Uterus (tissue), 4 donors: Measurements from ENCODE around the gene ADGRL3. TPM values are rescaled to one million over a fixed set of nuclear protein-coding genes. Genes with fewer than 3 reads are reported as not detected.

Experiments used
- DNase-seq, 2 donors: peaks; one replicate each; pipeline ENCODE4 v3.0.0-alpha.2; 2019 to 2020
- H3K27ac ChIP-seq, 2 donors: fragments of 200-600 bp; sonication (generic); 1 replicate in 1 of 2; 2 replicates in 1 of 2; pipeline ENCODE4 v1.5.1; 2016 to 2018
- H3K27me3 ChIP-seq, 2 donors: fragments of 200-600 bp; sonication (generic); one replicate each; pipeline ENCODE4 v1.5.1; 2018 to 2019; ENCODE audit warnings: control low read depth in 1 of 2
- H3K36me3 ChIP-seq, 2 donors: fragments of 200-600 bp; sonication (generic); one replicate each; pipeline ENCODE4 v1.5.1; 2019; ENCODE audit warnings: control low read depth in 1 of 2
- H3K4me1 ChIP-seq, 2 donors: fragments of 200-600 bp; sonication (generic); one replicate each; pipeline ENCODE4 v1.5.1; 2018 to 2019; ENCODE audit warnings: control low read depth in 1 of 2
- H3K4me3 ChIP-seq, 2 donors: fragments of 200-600 bp; sonication (generic); 1 replicate in 1 of 2; 2 replicates in 1 of 2; pipeline ENCODE4 v1.5.1; 2018 to 2019; ENCODE audit warnings: mild to moderate bottlenecking in 1 of 2
- H3K9me3 ChIP-seq, 2 donors: fragments of 200-600 bp; sonication (generic); one replicate each; pipeline ENCODE4 v1.5.1; 2019; ENCODE audit warnings: control low read depth in 1 of 2
- POLR2A ChIP-seq, 2 donors: fragments of 450-650 bp; IDR thresholded peaks; one replicate each; pipeline ENCODE4 v1.6.1; 2016; ENCODE audit warnings: antibody characterized with exemption in 2 of 2, mild to moderate bottlenecking in 1 of 2, moderate library complexity in 1 of 2
- intact Hi-C: fragments of 100-400 bp; cut with DNase I; formaldehyde crosslinking; loops from one replicate; pipeline ENCODE4 v1.15.1; 2023; ENCODE audit warnings: low total_unique reads
- total RNA-seq, 4 donors: library from RNA; depleted of rRNA in 3 of 4; stranded (reverse); fragments of >200 nt in 3 of 4; gene quantifications; one replicate each; pipeline versions ENCODE4 v1.1.0 to v1.2.4, GENCODE V29; 2014 to 2023
- TF ChIP-seq, protein P1 (sequence below), 4 experiments: fragments of 200-600 bp in 2 of 4; fragments of 450-650 bp in 2 of 4; sonication (generic) in 2 of 4; IDR thresholded peaks; one replicate each; pipeline ENCODE4 v1.5.1; 2016 to 2019; ENCODE audit warnings: antibody characterized with exemption in 4 of 4, mild to moderate bottlenecking in 2 of 4, moderate library complexity in 1 of 4
- donor health status: DM: yes; HTN: yes; CAD: no.

Gene ADGRL3
- total RNA-seq, 4 donors from 2014 or later = 31.5 to 411 (median 74.3) TPM

DNA sequence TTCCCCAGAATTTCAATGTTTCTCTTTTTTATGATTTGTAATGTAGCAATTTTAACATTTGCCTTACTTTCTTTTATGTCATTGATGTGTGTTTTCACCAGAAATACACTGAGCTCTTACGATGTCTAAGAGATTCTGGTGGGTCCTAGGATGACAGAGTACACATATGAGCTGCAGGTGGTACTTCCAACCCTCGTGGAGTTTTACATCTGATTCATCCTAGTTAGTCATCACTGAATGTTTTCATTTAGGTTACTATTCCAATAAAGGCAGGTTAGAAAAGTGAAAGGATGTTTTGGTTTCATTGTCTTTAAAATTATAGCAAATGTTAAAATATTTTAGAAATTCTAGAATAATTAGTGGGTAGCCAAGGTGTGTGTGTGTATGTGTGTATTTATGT is 605.9 kb downstream of the ADGRL3 start:
- no peaks in the 10 kb centered on the region for H3K9me3 ChIP-seq
- DNase-seq = no peak
- intact Hi-C loops = no loop called here

GRCh38 chr4:61812171-61812570 is 612.0 kb downstream of the ADGRL3 start:
- Histone ChIP-seq H3K27me3 (no peaks in the 10 kb centered on the region), H3K4me3 (no peak overlapping the region), H3K4me1 (no peaks in the 10 kb centered on the region), H3K27ac (no peak overlapping the region), H3K9me3 (no peaks in the 10 kb centered on the region), H3K36me3 (no peaks in the 10 kb centered on the region)
- no peak for DNase-seq
- TF ChIP-seq POLR2A (IDR thresholded peaks at IDR 0.05) = no peak
- TF ChIP-seq, protein P1, sequence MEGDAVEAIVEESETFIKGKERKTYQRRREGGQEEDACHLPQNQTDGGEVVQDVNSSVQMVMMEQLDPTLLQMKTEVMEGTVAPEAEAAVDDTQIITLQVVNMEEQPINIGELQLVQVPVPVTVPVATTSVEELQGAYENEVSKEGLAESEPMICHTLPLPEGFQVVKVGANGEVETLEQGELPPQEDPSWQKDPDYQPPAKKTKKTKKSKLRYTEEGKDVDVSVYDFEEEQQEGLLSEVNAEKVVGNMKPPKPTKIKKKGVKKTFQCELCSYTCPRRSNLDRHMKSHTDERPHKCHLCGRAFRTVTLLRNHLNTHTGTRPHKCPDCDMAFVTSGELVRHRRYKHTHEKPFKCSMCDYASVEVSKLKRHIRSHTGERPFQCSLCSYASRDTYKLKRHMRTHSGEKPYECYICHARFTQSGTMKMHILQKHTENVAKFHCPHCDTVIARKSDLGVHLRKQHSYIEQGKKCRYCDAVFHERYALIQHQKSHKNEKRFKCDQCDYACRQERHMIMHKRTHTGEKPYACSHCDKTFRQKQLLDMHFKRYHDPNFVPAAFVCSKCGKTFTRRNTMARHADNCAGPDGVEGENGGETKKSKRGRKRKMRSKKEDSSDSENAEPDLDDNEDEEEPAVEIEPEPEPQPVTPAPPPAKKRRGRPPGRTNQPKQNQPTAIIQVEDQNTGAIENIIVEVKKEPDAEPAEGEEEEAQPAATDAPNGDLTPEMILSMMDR (IDR thresholded peaks at IDR 0.05) = no peak
- intact Hi-C loops = no loop called here

More for the DNA sequence above, 605.9 kb downstream of the ADGRL3 start:
- Histone ChIP-seq H3K27ac (no peak overlapping the region), H3K4me3 (no peak overlapping the region), H3K4me1 (no peaks in the 10 kb centered on the region), H3K27me3 (no peaks in the 10 kb centered on the region), H3K36me3 (no peaks in the 10 kb centered on the region)
- no peak for TF ChIP-seq POLR2A (IDR thresholded peaks at IDR 0.05)
- TF ChIP-seq, protein P1 (IDR thresholded peaks at IDR 0.05) = no peak

DNA sequence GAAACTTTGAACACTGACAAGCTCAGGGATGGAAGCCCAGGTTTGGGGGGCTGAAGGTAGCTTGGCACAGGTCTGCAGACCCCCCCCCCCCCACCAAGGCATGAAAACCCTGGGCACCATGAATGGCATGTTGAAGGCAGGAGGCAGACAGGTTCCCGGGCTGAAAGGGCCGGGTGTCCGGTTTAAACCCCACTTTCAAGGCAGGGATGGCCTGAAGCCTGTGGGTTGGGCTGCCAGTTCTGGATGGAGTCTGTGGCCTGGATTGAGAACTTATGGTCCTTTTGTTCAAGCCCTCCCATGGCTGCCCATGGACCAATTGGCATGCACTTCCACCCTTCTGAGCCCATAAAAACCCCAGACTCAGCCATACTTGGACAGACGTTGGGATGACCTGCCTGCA is 616.9 kb downstream of the ADGRL3 start:
- no peaks in the 10 kb centered on the region for H3K4me1 ChIP-seq
- no peak for DNase-seq
- no peak overlapping the region for H3K27ac ChIP-seq
- H3K9me3 ChIP-seq = no peaks in the 10 kb centered on the region
- H3K4me3 ChIP-seq = no peak overlapping the region
- no peaks in the 10 kb centered on the region for H3K27me3 ChIP-seq
- intact Hi-C loops = no loop called here
- no peaks in the 10 kb centered on the region for H3K36me3 ChIP-seq
- no peak for TF ChIP-seq POLR2A (IDR thresholded peaks at IDR 0.05)
- TF ChIP-seq, protein P1 (IDR thresholded peaks at IDR 0.05) = no peak

GRCh38 chr4:61820136-61820535 is 620.0 kb downstream of the ADGRL3 start:
- Histone ChIP-seq H3K4me1 (no peaks in the 10 kb centered on the region), H3K27me3 (no peaks in the 10 kb centered on the region), H3K36me3 (no peaks in the 10 kb centered on the region), H3K9me3 (no peaks in the 10 kb centered on the region), H3K4me3 (no peak overlapping the region), H3K27ac (no peak overlapping the region)
- no peak for DNase-seq
- TF ChIP-seq POLR2A (IDR thresholded peaks at IDR 0.05) = no peak
- TF ChIP-seq, protein P1 (IDR thresholded peaks at IDR 0.05) = no peak
- intact Hi-C loops = no loop called here

DNA sequence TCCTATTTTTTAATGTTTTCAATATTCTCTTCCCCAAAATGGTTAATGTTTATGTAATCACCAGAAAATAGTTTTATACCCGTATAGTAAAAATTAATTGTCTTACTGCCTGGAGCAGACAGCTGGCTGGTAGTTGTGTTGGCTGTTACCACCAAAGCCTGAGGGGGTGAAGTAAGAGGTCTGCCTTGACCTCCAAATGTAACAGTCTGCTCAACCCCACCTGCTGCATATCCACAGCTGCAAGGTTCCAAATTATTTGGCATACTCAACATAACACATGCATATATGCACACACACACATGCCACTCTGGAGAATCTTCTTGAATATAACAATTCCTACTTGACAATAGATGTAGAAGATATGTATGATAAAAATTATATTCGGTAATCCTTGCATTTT is 624.3 kb downstream of the ADGRL3 start:
- Histone ChIP-seq H3K27me3 (no peaks in the 10 kb centered on the region), H3K4me3 (no peak overlapping the region), H3K27ac (no peak overlapping the region), H3K9me3 (no peaks in the 10 kb centered on the region), H3K36me3 (no peaks in the 10 kb centered on the region), H3K4me1 (no peaks in the 10 kb centered on the region)
- intact Hi-C loops = no loop called here
- no peak for DNase-seq
- TF ChIP-seq, protein P1 (IDR thresholded peaks at IDR 0.05) = no peak
- no peak for TF ChIP-seq POLR2A (IDR thresholded peaks at IDR 0.05)
